ENCODE results near the gene CTSA. TPM values are rescaled to one million over a fixed set of nuclear protein-coding genes. Genes with fewer than 3 reads are reported as not detected.

Gene CTSA
- total and polyA plus RNA-seq, 9 of the 15 experiments (the other 6 are each of a cell fraction or from before 2014, with no cell fraction given), result 8.8 to 61.7 (median 28.3) TPM

- TF ChIP-seq REST (IDR thresholded peaks at IDR 0.05; ENCODE audit: borderline replicate concordance) (peak; percentile 78), REST (CRISPR knock-in tag; IDR thresholded peaks at IDR 0.05; ENCODE audit: low read depth) (no peak), DNMT1 (IDR thresholded peaks at IDR 0.05) (no peak), ZNF263 (CRISPR knock-in tag; IDR thresholded peaks at IDR 0.05; ENCODE audit: borderline replicate concordance) (peak; percentile 59; the same call in 1 of the 2 replicates), MAFF (IDR thresholded peaks at IDR 0.05; ENCODE audit: low read length) (no peak), JUND (IDR thresholded peaks at IDR 0.05; ENCODE audit: borderline replicate concordance, low read depth, low read length) (peak; percentile 54), JUND (tag; IDR thresholded peaks at IDR 0.05; ENCODE audit: borderline replicate concordance, low read depth, low read length) (no peak), ZNF124 (CRISPR knock-in tag; IDR thresholded peaks at IDR 0.05) (no peak), DEAF1 (CRISPR knock-in tag; IDR thresholded peaks at IDR 0.05) (peak; percentile 23; the same call in 1 of the 2 replicates), AFF1 (IDR thresholded peaks at IDR 0.05; ENCODE audit: low read depth in 1 of 2, partially characterized antibody in 2 of 2) (no peak), YY1 (IDR thresholded peaks at IDR 0.05; ENCODE audit: borderline replicate concordance in 1 of 3, control insufficient read depth in 1 of 3, extremely low read depth in 1 of 3, insufficient read depth in 3 of 3, insufficient read length in 1 of 3, insufficient replicate concordance in 2 of 3, low read depth in 1 of 3, low read length in 2 of 3) (peak in 1 of 3 experiments; percentile 38)
Measured at GRCh38 chr20:45933266-45934045, 42.3 kb downstream of the CTSA start (continued).

All from K562 (cell line).